GM21576 (cell line): Measurements from ENCODE around the gene TFAP2C.

Source experiments
- ATAC-seq: cut with Tn5 transposase; IDR thresholded peaks from one replicate; pipeline ENCODE4 v1.9.1; 2021; ENCODE audit warnings: mild to moderate bottlenecking, moderate library complexity; ENCODE audit not compliant: unreplicated experiment

TFAP2C gene

DNA sequence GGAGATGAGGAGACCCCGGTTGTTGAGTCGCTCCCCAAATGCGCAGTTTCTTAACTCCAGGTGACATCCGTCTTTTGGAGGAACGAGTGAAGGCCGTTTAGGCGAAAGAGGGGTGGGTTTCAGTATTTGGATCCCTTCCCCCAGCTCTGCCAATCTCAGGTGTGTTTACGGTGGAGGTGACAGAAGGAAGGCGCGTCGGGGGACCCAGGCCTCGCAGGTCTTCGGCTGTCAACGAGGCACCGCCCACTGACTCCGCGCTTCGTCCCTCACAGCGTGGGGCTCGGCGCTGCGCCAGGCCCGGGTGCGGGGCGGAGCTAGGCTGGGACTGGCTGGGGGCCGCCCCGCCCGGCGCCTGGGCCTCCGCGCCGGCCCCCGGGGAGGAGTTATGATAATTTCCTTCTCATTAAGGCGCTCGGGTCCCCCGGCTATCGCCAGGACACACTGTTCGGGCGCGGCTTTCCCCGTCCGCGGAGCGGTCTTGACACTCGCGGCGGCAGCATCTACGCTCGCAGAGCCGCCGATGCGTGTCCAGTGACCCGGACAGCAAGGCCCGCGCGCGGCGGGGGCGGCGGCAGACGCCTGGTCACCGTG lies at the start of gene TFAP2C:
Gene TFAP2C, plus strand, starts transcription at position 434 of the 591 bp plus-strand sequence. CDS start 239 bp downstream, outside the sequence.
- ATAC-seq, result no peak

DNA sequence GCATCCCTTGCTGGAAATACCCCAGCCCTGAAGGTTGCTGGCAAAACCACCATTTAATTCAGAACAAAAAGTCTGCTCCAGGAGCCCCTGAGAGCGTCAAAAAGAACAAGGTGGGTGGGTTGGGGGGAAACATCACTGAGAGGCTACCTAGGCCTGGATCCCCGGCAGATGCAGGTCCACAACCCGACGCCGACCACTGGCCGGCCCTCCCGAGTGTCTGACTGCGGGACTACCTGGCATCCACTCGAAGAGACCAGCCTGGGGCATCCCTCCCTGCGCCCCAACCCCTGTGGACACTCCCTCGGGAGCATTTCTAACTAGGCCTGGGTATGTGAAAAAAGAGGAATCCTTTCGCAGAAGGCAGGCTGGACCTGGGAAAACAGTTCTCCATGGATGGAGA lies 48.9 kb upstream of the TFAP2C start:
- ATAC-seq, result no peak

DNA sequence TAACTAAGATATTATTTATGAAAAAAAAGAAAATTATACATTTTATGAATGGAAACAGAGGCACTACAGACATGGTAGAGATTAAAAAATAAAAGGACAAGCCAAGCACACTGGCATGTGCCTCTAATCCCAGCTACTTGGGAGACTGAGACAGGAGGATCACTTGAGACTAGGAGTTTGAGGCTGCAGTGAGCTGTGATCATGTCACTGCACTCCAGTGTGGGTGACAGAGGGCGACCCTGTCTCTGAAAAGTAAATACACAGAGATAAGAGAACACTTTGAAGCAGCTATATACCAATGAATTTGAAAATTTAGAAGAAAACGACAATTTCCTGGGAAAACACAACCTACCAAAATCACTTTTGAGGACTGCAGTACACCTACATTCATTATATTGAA lies 47.4 kb upstream of the TFAP2C start:
- ATAC-seq, result no peak

DNA sequence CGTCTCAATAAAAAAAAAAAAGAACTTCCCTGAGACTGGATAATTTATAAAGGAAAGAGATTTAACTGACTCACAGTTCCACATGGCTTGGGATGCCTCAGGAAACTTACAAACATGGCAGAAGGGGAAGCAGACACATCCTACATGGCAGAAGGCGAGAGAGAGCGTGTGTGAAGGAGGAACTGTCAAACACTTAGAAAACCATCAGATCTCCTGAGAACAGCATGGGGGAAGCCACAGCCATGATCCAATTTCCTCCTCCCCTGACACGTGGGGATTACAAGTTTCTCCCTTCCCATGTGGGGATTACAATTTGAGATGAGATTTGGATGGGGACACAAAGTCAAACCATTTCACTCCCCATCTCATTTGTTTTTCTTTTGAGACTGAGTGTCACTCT lies 46.6 kb upstream of the TFAP2C start:
- ATAC-seq, result no peak

DNA sequence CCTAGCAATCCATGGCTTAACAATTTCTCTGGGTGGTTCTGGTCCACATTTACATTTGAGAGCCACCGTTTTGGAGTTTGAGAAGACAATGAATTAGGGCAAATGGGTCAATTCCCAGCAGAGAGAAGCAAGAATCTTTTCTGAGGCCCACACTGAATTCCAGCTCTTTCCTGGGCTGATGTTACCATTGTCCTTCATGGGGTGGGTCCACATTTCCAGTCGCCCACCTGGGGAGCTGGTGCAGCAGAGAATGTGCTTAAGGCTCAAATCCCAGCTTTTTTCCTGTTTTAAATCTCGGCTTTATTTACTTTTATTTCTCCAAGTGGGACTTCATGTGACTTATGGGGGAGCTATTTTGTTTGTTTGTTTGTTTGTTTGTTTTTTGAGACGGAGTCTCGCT lies 44.2 kb upstream of the TFAP2C start:
- ATAC-seq, result no peak

DNA sequence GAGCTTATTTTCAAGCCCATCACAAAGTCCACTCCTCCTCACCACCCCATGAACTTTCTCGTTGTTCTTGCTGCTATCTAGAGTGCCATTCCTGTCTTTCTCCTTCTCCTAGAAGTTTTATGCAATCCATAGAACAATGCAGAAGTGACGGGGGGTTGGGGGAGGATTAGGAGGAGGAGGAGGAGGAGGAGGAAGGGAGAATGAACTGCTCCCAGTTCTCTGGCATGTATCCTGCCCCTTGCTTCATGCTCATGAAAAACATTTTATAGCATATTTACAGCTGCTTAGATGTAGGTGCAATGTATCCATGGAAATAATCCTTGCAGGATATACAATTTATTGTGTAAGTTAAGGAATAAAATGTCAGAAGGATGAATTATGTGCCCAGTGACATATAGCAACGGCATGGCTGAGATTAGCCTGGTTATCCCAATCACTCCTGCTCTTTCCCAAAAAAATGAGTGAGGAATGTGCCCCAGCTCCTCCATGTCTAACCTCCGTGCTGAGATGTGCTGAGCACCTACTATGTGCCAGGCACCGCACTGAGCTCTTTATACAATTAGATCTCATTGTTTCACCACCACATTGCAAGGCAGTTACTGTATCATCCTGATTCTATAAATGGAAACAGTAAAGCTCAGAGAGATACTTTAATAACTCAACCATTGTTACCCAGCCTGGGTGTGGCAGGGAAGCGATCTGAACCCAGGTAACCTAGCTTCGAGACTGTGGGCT lies 41.6 kb upstream of the TFAP2C start:
- ATAC-seq, result no peak

DNA sequence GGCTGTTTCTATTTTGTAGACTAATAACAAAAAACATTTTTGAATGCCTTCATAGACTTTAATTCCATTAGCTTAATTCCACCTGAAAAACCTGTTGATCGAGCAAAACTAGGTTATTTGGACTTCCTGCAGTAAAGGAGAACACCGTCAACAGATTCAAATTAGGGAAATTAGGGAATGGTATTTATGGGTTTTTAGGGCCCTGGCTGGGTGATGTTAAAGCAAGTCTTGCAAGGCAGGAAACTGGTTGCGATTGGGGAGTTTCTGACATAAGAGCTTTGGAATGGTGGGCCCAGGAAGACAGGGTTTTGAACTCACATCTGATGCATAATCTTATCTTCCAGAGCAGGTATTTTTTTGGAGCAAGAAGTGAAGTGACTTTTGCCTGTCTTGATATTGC lies 40.1 kb upstream of the TFAP2C start:
- no peak for ATAC-seq

DNA sequence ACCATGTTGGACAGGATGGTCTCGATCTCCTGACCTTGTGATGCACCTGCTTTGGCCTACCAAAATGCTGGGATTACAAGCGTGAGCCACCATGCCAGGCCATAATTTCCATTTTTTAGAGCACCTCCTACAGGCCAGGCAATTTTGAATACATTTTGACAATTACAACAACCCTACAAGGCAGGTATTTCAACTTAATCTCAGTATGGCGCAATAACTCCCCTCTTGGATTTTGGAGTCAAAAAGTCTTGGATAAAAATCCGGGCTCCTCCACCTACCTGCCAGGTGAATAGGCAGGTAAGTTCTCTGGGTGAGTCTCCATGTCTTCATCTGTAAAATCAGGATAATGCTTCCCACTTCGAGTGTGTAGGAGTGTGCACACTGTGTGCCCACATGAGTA lies 39.5 kb upstream of the TFAP2C start:
- ATAC-seq, result no peak

DNA sequence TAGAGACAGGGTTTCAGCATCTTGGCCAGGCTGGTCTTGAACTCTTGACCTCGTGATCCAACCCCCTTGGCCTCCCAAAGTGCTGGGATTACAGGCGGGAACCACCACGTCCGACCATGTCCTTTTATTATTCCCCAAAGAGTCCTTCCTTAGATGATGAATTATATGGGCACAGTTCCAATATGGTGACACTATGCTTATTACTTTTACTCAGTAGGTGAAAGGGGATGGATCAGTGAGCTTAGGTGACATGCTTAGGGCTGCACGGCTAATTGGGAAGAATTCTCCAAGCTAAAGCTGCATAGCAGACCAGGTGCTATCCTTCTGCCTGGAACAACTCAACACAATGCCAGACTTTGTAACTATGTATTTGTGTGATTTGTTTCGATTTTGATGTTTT lies 38.2 kb upstream of the TFAP2C start:
- no peak for ATAC-seq

DNA sequence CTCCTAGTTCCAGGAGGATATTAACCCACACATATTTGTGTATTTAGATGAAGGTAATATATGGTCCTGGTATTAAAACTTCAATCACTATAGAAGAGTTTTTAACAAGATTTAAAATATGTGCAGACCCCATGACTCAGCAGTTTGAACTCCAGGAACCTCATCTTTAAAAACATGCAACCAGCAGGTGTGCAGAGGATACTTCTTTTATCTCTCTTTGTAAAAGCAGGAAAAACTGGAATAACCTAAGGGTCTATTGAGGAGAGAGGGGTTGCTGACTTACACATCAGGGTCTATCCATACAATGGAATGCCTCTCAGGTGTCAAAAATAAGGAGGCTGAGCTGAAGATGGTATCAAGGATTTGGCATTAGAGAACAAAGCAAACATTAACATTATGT lies 36.9 kb upstream of the TFAP2C start:
- no peak for ATAC-seq

DNA sequence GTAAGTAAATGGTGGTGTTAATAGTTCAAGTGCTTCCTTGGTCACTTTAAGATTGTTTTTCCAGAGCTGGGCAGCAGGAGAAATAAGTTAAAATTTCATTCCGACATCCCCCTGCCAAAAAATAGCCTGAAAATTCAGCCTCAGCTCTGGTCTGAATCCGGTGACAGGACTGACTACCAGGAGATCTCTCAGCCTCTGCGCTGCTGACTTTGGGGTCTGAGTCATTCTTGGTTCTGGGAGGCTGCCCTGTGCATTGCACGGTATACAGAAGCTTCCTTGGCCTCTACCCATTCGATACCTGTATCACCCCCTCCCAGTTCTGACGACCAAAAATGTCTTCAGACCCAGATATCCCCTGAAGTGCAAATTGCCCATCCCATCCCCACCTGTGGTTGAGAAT lies 36.3 kb upstream of the TFAP2C start:
- ATAC-seq, result no peak

DNA sequence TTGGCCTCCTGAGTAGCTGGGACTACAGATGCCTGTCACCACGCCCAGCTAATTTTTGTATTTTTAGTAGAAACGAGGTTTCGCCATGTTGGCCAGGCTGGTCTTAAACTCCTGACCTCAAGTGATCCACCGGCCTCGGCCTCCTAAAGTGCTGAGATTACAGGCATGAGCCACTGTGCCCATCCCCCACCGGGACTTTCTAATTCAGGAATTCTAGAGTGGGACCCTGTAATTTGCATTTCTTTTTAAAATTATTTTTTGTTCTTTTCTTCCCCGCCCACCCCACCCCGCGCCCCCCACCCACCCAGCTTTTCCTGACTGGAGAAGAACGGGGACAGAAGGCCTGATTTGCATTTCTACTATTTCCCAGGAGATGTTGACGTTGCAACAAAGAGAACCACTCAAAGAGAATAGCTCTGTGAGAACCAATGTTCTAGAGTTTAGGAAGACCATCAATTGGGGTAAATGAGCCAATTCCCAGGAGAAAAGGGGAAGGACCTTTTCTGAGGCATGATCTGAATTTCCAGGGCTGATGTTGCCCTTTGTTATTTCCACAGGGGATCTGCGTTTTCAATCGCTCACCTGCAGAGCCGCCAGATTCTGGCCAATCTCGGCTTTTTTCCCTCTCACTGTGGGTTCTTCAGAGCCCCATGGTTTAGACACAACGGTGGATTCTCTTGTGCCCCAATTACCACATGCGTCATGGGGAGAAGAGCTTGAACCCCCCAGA lies 33.2 kb upstream of the TFAP2C start:
- ATAC-seq, result no peak

DNA sequence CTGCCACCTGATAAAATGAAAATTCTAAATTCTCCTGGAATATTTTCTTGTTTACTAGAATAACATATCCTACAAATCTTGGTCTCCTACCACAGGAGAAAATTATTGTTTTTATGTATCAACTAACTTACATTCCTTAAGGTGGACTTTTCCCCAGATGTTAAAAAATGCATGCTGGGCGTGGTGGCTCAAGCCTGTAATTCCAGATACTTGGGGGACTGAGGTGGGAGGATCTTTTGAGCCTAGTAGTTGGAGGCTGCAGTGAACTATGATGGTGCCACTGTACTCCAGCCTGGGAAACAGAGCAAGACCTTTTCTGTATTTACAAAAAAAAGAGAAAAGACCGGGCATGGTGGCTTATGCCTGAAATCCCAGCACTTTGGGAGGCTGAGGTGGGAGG lies 27.9 kb upstream of the TFAP2C start:
- no peak for ATAC-seq

DNA sequence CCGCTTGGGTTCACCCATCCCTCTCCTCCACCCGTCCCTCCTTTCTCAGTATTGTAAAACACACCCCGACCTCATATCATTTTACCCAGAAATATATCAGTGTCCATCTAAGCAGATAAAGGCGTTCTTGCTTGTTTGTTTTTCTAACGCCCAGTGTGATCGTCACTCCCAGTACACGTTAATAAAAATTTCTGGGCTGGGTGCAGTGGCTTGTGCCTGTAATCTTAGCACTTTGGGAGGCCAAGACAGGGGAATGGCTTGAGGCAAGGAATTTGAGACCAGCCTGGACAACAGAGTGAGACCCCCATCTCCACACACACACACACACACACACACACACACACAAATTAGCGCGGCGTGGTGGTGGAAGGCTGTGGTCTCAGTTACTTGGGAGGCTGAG lies 24.4 kb upstream of the TFAP2C start:
- ATAC-seq, result no peak

DNA sequence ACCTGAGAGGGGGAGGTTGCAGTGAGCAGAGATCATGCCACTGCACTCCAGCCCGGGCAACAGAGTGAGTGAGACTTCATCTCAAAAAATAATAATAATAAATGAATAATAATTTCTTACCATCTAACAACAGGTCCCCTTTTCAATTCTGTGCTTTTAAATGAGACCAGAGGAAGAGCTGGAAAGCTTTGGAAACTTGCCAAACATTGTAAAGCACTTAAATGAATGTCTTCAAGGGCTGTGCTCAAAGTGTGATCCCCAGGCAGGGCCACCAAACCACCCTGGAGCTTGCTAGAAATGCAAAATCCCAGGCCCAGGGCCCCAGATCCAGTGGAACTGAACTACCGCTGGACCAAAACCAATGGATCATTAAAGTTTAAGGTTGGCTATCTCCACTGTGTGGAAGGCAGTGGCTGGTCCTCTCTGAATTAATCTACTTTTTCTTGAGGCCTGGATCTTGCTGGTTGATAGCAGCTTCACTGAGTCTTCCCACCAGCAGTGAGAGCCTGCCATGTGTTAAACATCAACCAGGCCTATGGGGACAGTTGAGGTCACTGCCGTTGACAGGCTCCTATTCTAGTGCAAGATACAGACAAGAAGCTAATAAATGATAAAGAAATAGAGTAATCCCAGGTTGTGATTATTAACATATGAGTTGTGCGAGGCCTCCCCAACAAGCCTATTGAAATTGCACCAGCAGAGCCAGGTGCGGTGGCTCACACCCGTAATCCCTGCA lies 23.7 kb upstream of the TFAP2C start:
- no peak for ATAC-seq

DNA sequence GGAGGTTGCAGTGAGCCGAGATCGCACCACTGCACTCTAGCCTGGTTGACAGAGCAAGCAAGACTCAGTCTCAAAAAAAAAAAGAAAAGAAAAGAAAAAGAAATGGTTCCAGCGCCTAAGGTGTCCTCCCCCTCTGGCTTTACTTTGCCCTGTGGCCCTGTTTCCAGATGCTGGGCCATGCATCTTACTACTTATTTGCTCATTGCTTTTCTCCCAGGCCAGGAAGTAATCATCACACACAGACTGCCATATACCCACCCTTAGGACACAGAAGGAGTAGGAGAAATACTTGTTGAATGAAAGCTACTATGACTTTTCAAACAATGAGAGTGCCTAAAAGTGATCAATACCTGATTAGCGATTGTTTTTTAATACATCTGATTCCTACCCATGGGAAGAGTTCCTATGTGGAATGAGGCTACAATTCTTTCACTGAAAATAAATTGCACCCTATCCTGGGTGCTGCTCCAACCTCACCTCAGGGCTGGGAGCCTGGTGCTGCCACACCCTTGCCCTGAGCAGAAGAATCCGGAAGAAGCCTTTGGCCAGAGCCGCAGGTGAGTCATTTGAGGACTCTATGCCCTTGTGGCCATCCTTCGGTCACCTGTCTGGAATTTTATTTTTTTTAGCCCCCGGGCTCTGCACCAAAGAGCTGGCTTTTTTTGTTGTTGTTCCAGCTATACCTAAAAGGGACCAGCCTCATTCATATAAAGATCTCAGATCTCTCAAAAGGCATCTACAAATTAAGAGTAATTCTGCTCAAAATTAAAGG lies 22.7 kb upstream of the TFAP2C start:
- no peak for ATAC-seq

DNA sequence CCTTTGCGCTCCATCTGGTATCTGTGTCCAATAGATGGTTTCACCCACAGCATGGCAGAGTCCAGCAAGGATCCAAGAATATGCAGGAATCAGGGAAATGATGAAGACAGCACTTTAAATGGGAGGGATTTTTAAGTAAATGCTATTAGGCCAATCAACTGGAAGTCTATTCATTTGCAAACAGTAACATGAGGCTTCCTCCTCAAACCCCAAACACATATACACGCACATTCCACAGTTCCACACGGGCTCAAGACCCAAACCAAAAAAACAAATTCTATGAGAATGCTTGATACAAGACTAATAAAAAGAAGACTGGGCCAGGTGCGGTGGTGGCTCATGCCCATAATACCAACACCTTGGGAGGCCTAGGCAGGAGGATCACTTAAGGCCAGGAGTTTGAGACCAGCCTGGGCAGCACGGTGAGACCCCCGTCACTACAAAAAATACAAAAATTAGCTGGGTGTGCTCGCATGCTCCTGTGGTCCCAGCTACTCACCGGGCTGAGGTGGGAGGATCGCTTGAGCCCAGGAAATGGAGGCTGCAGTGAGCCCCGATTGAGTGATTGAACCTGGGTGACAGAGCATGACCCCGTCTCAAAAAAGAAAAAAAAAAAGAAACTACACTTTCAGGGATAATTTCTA lies 21.9 kb upstream of the TFAP2C start:
- no peak for ATAC-seq

DNA sequence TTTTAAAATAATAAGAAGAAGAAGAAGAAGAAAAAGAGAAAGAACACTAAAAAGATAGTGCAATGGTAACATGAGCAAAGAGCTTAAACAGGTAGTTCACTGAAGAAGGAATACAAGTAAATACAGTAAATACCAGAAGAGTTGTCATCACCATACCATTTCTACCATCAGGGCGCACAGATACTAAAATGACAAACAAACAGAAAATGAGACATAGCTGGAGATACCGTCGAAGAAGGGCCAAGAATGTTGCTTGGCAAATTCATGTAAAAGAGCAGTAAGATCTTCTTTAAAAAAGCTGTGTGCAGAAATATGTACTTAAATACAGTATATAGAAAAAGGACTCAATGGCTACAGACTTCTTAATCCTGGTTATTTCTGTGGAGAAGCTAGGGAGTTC lies 20.7 kb upstream of the TFAP2C start:
- ATAC-seq, result no peak

DNA sequence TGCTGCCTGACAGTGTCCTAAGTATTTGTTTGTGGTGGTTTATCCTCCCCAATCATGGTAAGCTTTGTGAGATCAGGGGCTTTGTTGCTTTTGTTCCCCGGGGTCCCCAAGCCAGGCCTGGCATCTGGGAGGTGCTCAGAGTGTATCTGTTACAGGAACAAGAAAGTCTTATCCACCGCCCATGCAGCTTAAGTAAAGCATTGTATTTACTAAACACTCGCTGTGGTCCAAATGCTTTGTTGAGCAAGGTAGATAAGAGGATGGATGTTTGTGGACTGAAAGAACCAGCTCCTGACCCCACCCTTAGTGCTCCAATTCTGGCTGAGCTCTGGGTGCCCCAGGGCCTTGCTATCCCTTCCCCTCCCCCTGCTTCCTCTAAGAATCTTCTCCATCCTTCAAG lies 19.8 kb upstream of the TFAP2C start:
- ATAC-seq, result no peak

DNA sequence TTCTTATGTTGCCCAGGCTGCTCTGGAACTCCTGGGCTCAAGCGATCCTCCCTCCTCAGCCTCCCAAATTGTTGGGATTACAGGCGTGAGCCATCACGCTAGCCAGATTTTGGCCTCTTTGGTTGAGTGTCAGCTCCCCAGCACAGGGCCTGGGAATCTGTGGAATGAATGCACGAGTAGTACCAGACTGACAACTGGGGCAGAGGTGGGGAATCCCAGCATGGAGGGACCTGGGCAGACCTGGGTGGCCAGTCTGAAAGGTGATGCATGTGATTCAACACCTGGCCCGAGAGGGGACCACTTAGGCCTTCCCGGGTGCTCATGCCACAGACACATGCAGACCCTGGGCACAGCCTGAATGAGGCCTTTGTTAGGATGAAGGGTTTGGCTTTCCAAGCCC lies 19.0 kb upstream of the TFAP2C start:
- no peak for ATAC-seq
